HepG2 (cell line): ENCODE data around the gene SCN9A. TPM values are rescaled to one million over a fixed set of nuclear protein-coding genes. Genes with fewer than 3 reads are reported as not detected.

Experiments
- CENPT ChIP-seq: sonication (generic); formaldehyde crosslinking; IDR thresholded peaks from 2 replicates; pipeline ENCODE4 v1.8.0; 2022; ENCODE audit warnings: low read depth, mild to moderate bottlenecking, moderate library complexity, missing genetic modification reagents
- EHMT2 ChIP-seq: fragments of 200-600 bp; sonication (generic); IDR thresholded peaks from 2 replicates; pipeline ENCODE4 v1.7.0; 2017; ENCODE audit warnings: antibody characterized with exemption, low read depth, low read length, borderline replicate concordance
- GTF2F1 ChIP-seq: fragments of 150-350 bp; IDR thresholded peaks from 2 replicates; pipeline ENCODE4 v1.6.1; 2014; ENCODE audit warnings: low read length
- KDM5A ChIP-seq: fragments of 200-600 bp; sonication (generic); IDR thresholded peaks from 2 replicates; pipeline ENCODE4 v1.7.0; 2018; ENCODE audit warnings: antibody characterized with exemption, mild to moderate bottlenecking, low read length, borderline replicate concordance
- MATR3 ChIP-seq: sonication (generic); formaldehyde crosslinking; IDR thresholded peaks from 2 replicates; pipeline ENCODE4 v1.4.0; 2020; ENCODE audit warnings: missing genetic modification reagents
- NFE2L2 ChIP-seq: fragments of 150-350 bp; IDR thresholded peaks from 2 replicates; pipeline ENCODE4 v1.6.1; 2014; ENCODE audit warnings: low read length
- NKX3-1 ChIP-seq: sonication (generic); formaldehyde crosslinking; IDR thresholded peaks from 2 replicates; pipeline ENCODE4 v1.5.0; 2020; ENCODE audit warnings: missing genetic modification reagents
- TBL1XR1 ChIP-seq: fragments of 150-350 bp; IDR thresholded peaks from 2 replicates; pipeline ENCODE4 v1.6.1; 2014; ENCODE audit warnings: borderline replicate concordance, low read length; ENCODE audit not compliant: partially characterized antibody
- ZNF263 ChIP-seq: sonication (generic); formaldehyde crosslinking; IDR thresholded peaks from 2 replicates; pipeline ENCODE4 v1.4.0; 2020; ENCODE audit warnings: missing genetic modification reagents
- ZNF446 ChIP-seq: sonication (generic); formaldehyde crosslinking; IDR thresholded peaks from 2 replicates; pipeline ENCODE4 v1.5.0; 2020; ENCODE audit warnings: mild to moderate bottlenecking, missing genetic modification reagents
- ZNF768 ChIP-seq: sonication (generic); formaldehyde crosslinking; IDR thresholded peaks from 2 replicates; pipeline ENCODE4 v1.4.0; 2020; ENCODE audit warnings: missing genetic modification reagents
- polyA plus RNA-seq, 8 experiments: library from polyadenylated mRNA; depleted of rRNA in 3 of 8; stranded (reverse) in 7 of 8; unstranded in 1 of 8; fragments of >200 nt; fragmentation: Illumina TruSeq in 4 of 8; extraction: Trizol in 4 of 8; gene quantifications; 2 replicates each; pipeline versions ENCODE4 v1.2.1 to v1.2.3, GENCODE V29; 2011 to 2016; ENCODE audit warnings: low read depth in 4 of 8, missing spikeins in 1 of 8, mixed read lengths in 1 of 8; ENCODE audit not compliant: insufficient read depth in 1 of 8
- total RNA-seq, 5 experiments: library from RNA; depleted of rRNA; stranded (reverse); fragments of >200 nt; fragmentation: Illumina TruSeq; extraction: Trizol; gene quantifications; 2 replicates each; pipeline ENCODE4 v1.2.3, GENCODE V29; 2016; ENCODE audit warnings: low read depth in 1 of 5
- TF ChIP-seq, protein P1 (sequence below): sonication (generic); formaldehyde crosslinking; IDR thresholded peaks from 2 replicates; pipeline ENCODE4 v1.8.1; 2023; ENCODE audit warnings: mild to moderate bottlenecking, moderate library complexity, missing genetic modification reagents
- TF ChIP-seq, protein P2 (sequence below): sonication (generic); formaldehyde crosslinking; IDR thresholded peaks from 2 replicates; pipeline ENCODE4 v1.4.0; 2020; ENCODE audit warnings: mild to moderate bottlenecking, missing genetic modification reagents
- TF ChIP-seq, protein P3 (sequence below): IDR thresholded peaks from 2 replicates; pipeline ENCODE4 v1.6.1; 2016
- TF ChIP-seq, protein P4 (sequence below): sonication (generic); formaldehyde crosslinking; IDR thresholded peaks from 2 replicates; pipeline ENCODE4 v1.4.0; 2020; ENCODE audit warnings: mild to moderate bottlenecking, missing genetic modification reagents
- TF ChIP-seq, protein P5 (sequence below): IDR thresholded peaks from 2 replicates; pipeline ENCODE4 v1.6.1; 2012; ENCODE audit warnings: low read depth, low read length, improper control_type of control experiment
- TF ChIP-seq, protein P6 (sequence below): sonication (generic); formaldehyde crosslinking; IDR thresholded peaks from 2 replicates; pipeline ENCODE4 v1.5.0; 2020; ENCODE audit warnings: missing genetic modification reagents
- TF ChIP-seq, protein P7 (sequence below): sonication (generic); formaldehyde crosslinking; IDR thresholded peaks from 2 replicates; pipeline ENCODE4 v1.4.0; 2020; ENCODE audit warnings: missing genetic modification reagents, borderline replicate concordance

SCN9A gene
- total and polyA plus RNA-seq, 2 of the 13 experiments (the other 11 are each of a cell fraction or from before 2014, with no cell fraction given): 15.3 to 24.3 TPM

DNA sequence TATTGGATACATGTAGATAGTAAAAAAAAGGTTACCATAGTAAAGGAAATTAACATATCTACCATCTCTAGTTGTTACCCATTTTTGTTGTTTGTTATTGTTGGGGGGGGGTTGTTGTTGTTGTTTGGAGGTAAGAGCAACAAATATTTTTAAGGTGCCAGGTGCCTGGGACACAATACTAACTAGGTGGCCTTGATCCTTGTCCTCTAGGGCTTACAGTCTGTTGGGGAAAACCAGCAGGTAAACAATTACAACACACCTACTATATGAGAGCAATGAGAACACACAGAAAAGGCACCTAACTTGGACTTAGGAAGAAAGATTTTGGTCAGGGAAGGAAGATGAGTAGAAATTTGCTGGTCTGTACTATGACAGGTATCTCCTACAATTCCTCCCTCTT lies 46.3 kb downstream of the SCN9A start (continued):
- TF ChIP-seq NKX3-1 (CRISPR knock-in tag) (no peak), MATR3 (no peak), ZNF768 (CRISPR knock-in tag) (no peak), NFE2L2 (no peak), TBL1XR1 (no peak), ZNF446 (CRISPR knock-in tag) (no peak), EHMT2 (no peak), GTF2F1 (no peak), KDM5A (0 out of 2 replicates have a peak, but pooled peaks have one; percentile 10), ZNF263 (CRISPR knock-in tag) (no peak), CENPT (CRISPR knock-in tag) (no peak)
- TF ChIP-seq, protein P1, sequence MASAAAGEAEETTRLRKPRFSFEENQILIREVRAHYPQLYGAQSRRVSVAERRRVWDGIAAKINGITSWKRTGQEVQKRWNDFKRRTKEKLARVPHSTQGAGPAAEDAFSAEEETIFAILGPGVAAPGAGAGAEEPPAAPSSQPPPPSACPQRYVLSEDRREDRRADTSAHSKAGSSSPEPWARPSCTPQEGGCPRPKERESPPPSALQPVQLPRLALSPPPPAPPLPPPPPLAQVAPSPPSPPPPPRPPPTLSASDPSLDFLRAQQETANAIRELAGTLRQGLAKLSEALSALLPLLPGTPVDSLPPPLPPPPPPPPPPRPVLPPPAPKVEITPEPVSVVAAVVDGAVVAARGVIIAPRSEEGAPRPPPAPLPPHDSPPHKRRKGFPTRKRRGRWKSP (CRISPR knock-in tag): peak; percentile 56; the same call in 1 of the 2 replicates
- TF ChIP-seq, protein P2, sequence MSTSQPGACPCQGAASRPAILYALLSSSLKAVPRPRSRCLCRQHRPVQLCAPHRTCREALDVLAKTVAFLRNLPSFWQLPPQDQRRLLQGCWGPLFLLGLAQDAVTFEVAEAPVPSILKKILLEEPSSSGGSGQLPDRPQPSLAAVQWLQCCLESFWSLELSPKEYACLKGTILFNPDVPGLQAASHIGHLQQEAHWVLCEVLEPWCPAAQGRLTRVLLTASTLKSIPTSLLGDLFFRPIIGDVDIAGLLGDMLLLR (CRISPR knock-in tag): no peak
- TF ChIP-seq, protein P3, sequence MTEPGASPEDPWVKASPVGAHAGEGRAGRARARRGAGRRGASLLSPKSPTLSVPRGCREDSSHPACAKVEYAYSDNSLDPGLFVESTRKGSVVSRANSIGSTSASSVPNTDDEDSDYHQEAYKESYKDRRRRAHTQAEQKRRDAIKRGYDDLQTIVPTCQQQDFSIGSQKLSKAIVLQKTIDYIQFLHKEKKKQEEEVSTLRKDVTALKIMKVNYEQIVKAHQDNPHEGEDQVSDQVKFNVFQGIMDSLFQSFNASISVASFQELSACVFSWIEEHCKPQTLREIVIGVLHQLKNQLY (CRISPR knock-in tag): peak; percentile 46; the same call in 1 of the 2 replicates
- TF ChIP-seq, protein P4, sequence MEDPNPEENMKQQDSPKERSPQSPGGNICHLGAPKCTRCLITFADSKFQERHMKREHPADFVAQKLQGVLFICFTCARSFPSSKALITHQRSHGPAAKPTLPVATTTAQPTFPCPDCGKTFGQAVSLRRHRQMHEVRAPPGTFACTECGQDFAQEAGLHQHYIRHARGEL: no peak
- TF ChIP-seq, protein P5, sequence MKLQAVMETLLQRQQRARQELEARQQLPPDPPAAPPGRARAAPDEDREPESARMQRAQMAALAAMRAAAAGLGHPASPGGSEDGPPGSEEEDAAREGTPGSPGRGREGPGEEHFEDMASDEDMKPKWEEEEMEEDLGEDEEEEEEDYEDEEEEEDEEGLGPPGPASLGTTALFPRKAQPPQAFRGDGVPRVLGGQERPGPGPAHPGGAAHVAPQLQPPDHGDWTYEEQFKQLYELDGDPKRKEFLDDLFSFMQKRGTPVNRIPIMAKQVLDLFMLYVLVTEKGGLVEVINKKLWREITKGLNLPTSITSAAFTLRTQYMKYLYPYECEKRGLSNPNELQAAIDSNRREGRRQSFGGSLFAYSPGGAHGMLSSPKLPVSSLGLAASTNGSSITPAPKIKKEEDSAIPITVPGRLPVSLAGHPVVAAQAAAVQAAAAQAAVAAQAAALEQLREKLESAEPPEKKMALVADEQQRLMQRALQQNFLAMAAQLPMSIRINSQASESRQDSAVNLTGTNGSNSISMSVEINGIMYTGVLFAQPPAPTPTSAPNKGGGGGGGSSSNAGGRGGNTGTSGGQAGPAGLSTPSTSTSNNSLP: no peak
- TF ChIP-seq, protein P6, sequence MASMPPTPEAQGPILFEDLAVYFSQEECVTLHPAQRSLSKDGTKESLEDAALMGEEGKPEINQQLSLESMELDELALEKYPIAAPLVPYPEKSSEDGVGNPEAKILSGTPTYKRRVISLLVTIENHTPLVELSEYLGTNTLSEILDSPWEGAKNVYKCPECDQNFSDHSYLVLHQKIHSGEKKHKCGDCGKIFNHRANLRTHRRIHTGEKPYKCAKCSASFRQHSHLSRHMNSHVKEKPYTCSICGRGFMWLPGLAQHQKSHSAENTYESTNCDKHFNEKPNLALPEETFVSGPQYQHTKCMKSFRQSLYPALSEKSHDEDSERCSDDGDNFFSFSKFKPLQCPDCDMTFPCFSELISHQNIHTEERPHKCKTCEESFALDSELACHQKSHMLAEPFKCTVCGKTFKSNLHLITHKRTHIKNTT (CRISPR knock-in tag): no peak
- TF ChIP-seq, protein P7, sequence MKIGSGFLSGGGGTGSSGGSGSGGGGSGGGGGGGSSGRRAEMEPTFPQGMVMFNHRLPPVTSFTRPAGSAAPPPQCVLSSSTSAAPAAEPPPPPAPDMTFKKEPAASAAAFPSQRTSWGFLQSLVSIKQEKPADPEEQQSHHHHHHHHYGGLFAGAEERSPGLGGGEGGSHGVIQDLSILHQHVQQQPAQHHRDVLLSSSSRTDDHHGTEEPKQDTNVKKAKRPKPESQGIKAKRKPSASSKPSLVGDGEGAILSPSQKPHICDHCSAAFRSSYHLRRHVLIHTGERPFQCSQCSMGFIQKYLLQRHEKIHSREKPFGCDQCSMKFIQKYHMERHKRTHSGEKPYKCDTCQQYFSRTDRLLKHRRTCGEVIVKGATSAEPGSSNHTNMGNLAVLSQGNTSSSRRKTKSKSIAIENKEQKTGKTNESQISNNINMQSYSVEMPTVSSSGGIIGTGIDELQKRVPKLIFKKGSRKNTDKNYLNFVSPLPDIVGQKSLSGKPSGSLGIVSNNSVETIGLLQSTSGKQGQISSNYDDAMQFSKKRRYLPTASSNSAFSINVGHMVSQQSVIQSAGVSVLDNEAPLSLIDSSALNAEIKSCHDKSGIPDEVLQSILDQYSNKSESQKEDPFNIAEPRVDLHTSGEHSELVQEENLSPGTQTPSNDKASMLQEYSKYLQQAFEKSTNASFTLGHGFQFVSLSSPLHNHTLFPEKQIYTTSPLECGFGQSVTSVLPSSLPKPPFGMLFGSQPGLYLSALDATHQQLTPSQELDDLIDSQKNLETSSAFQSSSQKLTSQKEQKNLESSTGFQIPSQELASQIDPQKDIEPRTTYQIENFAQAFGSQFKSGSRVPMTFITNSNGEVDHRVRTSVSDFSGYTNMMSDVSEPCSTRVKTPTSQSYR (CRISPR knock-in tag): peak; percentile 20; the same call in 1 of the 2 replicates
